CD4-positive, alpha-beta T cell treated with Interleukin-17A for 1 hour (primary cell): Measurements from ENCODE around the gene POU2F3.

Experiments used
- DNase-seq: peaks from one replicate; pipeline ENCODE4 v3.0.0-alpha.2; 2020

Gene POU2F3

GRCh38 chr11:120293038-120293800, 53.3 kb downstream of the POU2F3 start:
- DNase-seq = no peak

GRCh38 chr11:120294096-120294495, 54.2 kb downstream of the POU2F3 start:
- DNase-seq = no peak

- DNase-seq = no peak
These were observed 55.2 kb downstream of the POU2F3 start for GRCh38 chr11:120295099-120295498.

- no peak for DNase-seq
These were observed 56.6 kb downstream of the POU2F3 start for GRCh38 chr11:120296554-120296953.

GRCh38 chr11:120298461-120298860, 58.5 kb downstream of the POU2F3 start:
- no peak for DNase-seq

GRCh38 chr11:120302001-120302805, 62.3 kb downstream of the POU2F3 start:
- DNase-seq = no peak

GRCh38 chr11:120303004-120303637, 63.2 kb downstream of the POU2F3 start:
- DNase-seq = peak; percentile 60

GRCh38 chr11:120304526-120304925, 64.6 kb downstream of the POU2F3 start:
- no peak for DNase-seq

GRCh38 chr11:120305286-120305685, 65.3 kb downstream of the POU2F3 start:
- DNase-seq = no peak

- DNase-seq = no peak
These were observed 66.7 kb downstream of the POU2F3 start for GRCh38 chr11:120306519-120307242.

GRCh38 chr11:120307476-120307875, 67.5 kb downstream of the POU2F3 start:
- DNase-seq = no peak

GRCh38 chr11:120308081-120308480, 68.1 kb downstream of the POU2F3 start:
- no peak for DNase-seq

GRCh38 chr11:120310870-120311269, 70.9 kb downstream of the POU2F3 start:
- DNase-seq = no peak

- no peak for DNase-seq
These were observed 74.9 kb downstream of the POU2F3 start for GRCh38 chr11:120314861-120315260.

GRCh38 chr11:120316880-120317688, 77.1 kb downstream of the POU2F3 start:
- no peak for DNase-seq

GRCh38 chr11:120317689-120318480, 77.9 kb downstream of the POU2F3 start:
- no peak for DNase-seq

GRCh38 chr11:120318906-120319305, 79.0 kb downstream of the POU2F3 start:
- no peak for DNase-seq

- peak; percentile 32 for DNase-seq
These were observed 85.2 kb downstream of the POU2F3 start, which contains the start of gene TLCD5 for GRCh38 chr11:120324932-120325810. TSS of gene TLCD5 (plus strand) at chr11:120325299. CDS start at chr11:120327442, 2,143 bp downstream.

GRCh38 chr11:120326228-120326627, 86.3 kb downstream of the POU2F3 start:
- DNase-seq = no peak

GRCh38 chr11:120326845-120327281, 86.9 kb downstream of the POU2F3 start:
- no peak for DNase-seq
